Activated naive CD8-positive, alpha-beta T cell treated with anti-CD3 and anti-CD28 coated beads, Interleukin-2, amount 10 ng/mL, durations not matched to agents 7 days and 5 days (primary cell): ENCODE results near the gene TREML2. TPM values are rescaled to one million over a fixed set of nuclear protein-coding genes. Genes with fewer than 3 reads are reported as not detected.
A peak's percentile ranks its signal among the peaks of the same experiment; 100 is the strongest.

Experiments used
- ATAC-seq: fragments of 150-1000 bp; cut with Tn5 transposase; one replicate; pipeline ENCODE4 v1.10.0; 2021; ENCODE audit warnings: low read depth, moderate library complexity
- POLR2A ChIA-PET: fragments of 350-600 bp; sonication (Branson Sonifier 250); formaldehyde crosslinking; loops from one replicate; lab custom pipeline; 2021; ENCODE audit warnings: antibody characterized with exemption; lab: Charles Lee
- DNase-seq: peaks from one replicate; pipeline ENCODE4 v3.0.0; 2021
- H3K27ac Mint-ChIP-seq: one replicate; pipeline ENCODE4 v1.8.0; 2022; ENCODE audit warnings: mild to moderate bottlenecking, mixed read lengths
- H3K27me3 Mint-ChIP-seq: one replicate; pipeline ENCODE4 v1.8.0; 2022; ENCODE audit warnings: mild to moderate bottlenecking, moderate library complexity, mixed read lengths
- H3K36me3 Mint-ChIP-seq: one replicate; pipeline ENCODE4 v1.8.0; 2021; ENCODE audit warnings: mild to moderate bottlenecking, mixed read lengths
- H3K4me1 Mint-ChIP-seq: one replicate; pipeline ENCODE4 v1.8.0; 2021; ENCODE audit warnings: mixed read lengths
- H3K4me3 Mint-ChIP-seq: one replicate; pipeline ENCODE4 v1.8.0; 2022; ENCODE audit warnings: mild to moderate bottlenecking, moderate library complexity, mixed read lengths
- H3K9me3 Mint-ChIP-seq: one replicate; pipeline ENCODE4 v1.8.0; 2021; ENCODE audit warnings: mixed read lengths
- total RNA-seq, 2 experiments: library from RNA; stranded (reverse); gene quantifications; one replicate each; pipeline ENCODE4 v1.2.3, GENCODE V29; 2021

TREML2 gene
- total RNA-seq, 2 experiments from 2014 or later: 13.5 to 14.9 TPM

- Mint-ChIP-seq H3K27me3 (peaks cover 13% of the 10 kb centered on the region), H3K4me1 (no peaks in the 10 kb centered on the region), H3K4me3 (no peak within 1 kb of the TSS), H3K27ac (no peak within 1 kb of the TSS), H3K36me3 (no peaks in the 10 kb centered on the region), H3K9me3 (no peaks in the 10 kb centered on the region)
- POLR2A ChIA-PET: no interaction called here
- DNase-seq: no peak
- ATAC-seq: no peak
Observed at GRCh38 chr6:41162687-41163418, 38.1 kb downstream of the TREML2 start, which contains the start of gene TREM2. Gene TREM2 (minus strand): TSS chr6:41163116. CDS start chr6:41163082, 34 bp downstream.

GRCh38 chr6:41161851-41162552 is 38.9 kb downstream of the TREML2 start:
- Mint-ChIP-seq H3K27ac (no peak overlapping the region), H3K4me1 (no peaks in the 10 kb centered on the region)
- POLR2A ChIA-PET: no interaction called here

GRCh38 chr6:41161380-41161779 is 39.6 kb downstream of the TREML2 start:
- POLR2A ChIA-PET: no interaction called here
- Mint-ChIP-seq H3K4me3 (no peak overlapping the region), H3K36me3 (no peaks in the 10 kb centered on the region), H3K9me3 (no peaks in the 10 kb centered on the region), H3K27ac (no peak overlapping the region), H3K27me3 (peaks cover 12% of the 10 kb centered on the region), H3K4me1 (no peaks in the 10 kb centered on the region)
- ATAC-seq (no peak), DNase-seq (no peak)

More at GRCh38 chr6:41161851-41162552, 38.9 kb downstream of the TREML2 start:
- DNase-seq: no peak
- Mint-ChIP-seq H3K9me3 (no peaks in the 10 kb centered on the region), H3K36me3 (no peaks in the 10 kb centered on the region), H3K4me3 (no peak overlapping the region), H3K27me3 (peaks cover 10% of the 10 kb centered on the region)
- no peak for ATAC-seq

GRCh38 chr6:41160933-41161332 is 40.0 kb downstream of the TREML2 start:
- no peak for DNase-seq
- Mint-ChIP-seq H3K4me3 (no peak overlapping the region), H3K27ac (no peak overlapping the region), H3K9me3 (no peaks in the 10 kb centered on the region), H3K36me3 (no peaks in the 10 kb centered on the region), H3K4me1 (no peaks in the 10 kb centered on the region), H3K27me3 (peaks cover 9% of the 10 kb centered on the region)
- POLR2A ChIA-PET: no interaction called here
- ATAC-seq: no peak

GRCh38 chr6:41159415-41160082 is 41.4 kb downstream of the TREML2 start:
- ATAC-seq (no peak), DNase-seq (no peak)
- Mint-ChIP-seq H3K4me1 (peaks cover 2% of the 10 kb centered on the region), H3K27me3 (peaks cover 13% of the 10 kb centered on the region), H3K36me3 (no peaks in the 10 kb centered on the region), H3K4me3 (no peak overlapping the region), H3K27ac (no peak overlapping the region), H3K9me3 (no peaks in the 10 kb centered on the region)
- POLR2A ChIA-PET: no interaction called here

GRCh38 chr6:41157323-41157722 is 43.6 kb downstream of the TREML2 start:
- Mint-ChIP-seq H3K27ac (no peak overlapping the region), H3K4me1 (peaks cover 9% of the 10 kb centered on the region), H3K36me3 (no peaks in the 10 kb centered on the region), H3K9me3 (no peaks in the 10 kb centered on the region), H3K27me3 (peaks cover 20% of the 10 kb centered on the region), H3K4me3 (no peak overlapping the region)
- POLR2A ChIA-PET: no interaction called here
- no peak for ATAC-seq
- no peak for DNase-seq

- no peaks in the 10 kb centered on the region for H3K36me3 Mint-ChIP-seq
- H3K4me3 Mint-ChIP-seq: no peak overlapping the region
- POLR2A ChIA-PET: no interaction called here
- no peak overlapping the region for H3K27ac Mint-ChIP-seq
- H3K27me3 Mint-ChIP-seq: peaks cover 20% of the 10 kb centered on the region
- ATAC-seq (no peak), DNase-seq (no peak)
- H3K9me3 Mint-ChIP-seq: no peaks in the 10 kb centered on the region
- H3K4me1 Mint-ChIP-seq: peaks cover 9% of the 10 kb centered on the region
Observed at GRCh38 chr6:41156771-41157170, 44.2 kb downstream of the TREML2 start.

GRCh38 chr6:41156001-41156400 is 44.9 kb downstream of the TREML2 start:
- POLR2A ChIA-PET: no interaction called here
- Mint-ChIP-seq H3K4me1 (peaks cover 10% of the 10 kb centered on the region), H3K4me3 (no peak overlapping the region), H3K9me3 (no peaks in the 10 kb centered on the region), H3K36me3 (no peaks in the 10 kb centered on the region), H3K27me3 (peaks cover 20% of the 10 kb centered on the region), H3K27ac (no peak overlapping the region)
- DNase-seq (no peak), ATAC-seq (no peak)

GRCh38 chr6:41155132-41155805 is 45.7 kb downstream of the TREML2 start:
- Mint-ChIP-seq H3K36me3 (no peaks in the 10 kb centered on the region), H3K4me3 (no peak overlapping the region), H3K27me3 (peaks cover 20% of the 10 kb centered on the region), H3K4me1 (peaks cover 10% of the 10 kb centered on the region), H3K9me3 (no peaks in the 10 kb centered on the region), H3K27ac (no peak overlapping the region)
- ATAC-seq: no peak
- no peak for DNase-seq
- POLR2A ChIA-PET: no interaction called here

GRCh38 chr6:41153992-41154625 is 46.8 kb downstream of the TREML2 start, which contains the start of gene TREML1:
Gene TREML1 (minus strand): TSS chr6:41154347. CDS start chr6:41154288, 59 bp downstream.
- POLR2A ChIA-PET: interaction anchor here (1.1 kb wide), 1 partner anchor 82 kb away, joined by 4 read pairs; the partner anchor contains the start of genes NFYA and OARD1
- H3K27ac Mint-ChIP-seq: no peak within 1 kb of the TSS
- no peaks in the 10 kb centered on the region for H3K9me3 Mint-ChIP-seq
- ATAC-seq (no peak), DNase-seq (no peak)
- H3K27me3 Mint-ChIP-seq: peaks cover 20% of the 10 kb centered on the region
- no peaks in the 10 kb centered on the region for H3K36me3 Mint-ChIP-seq
- H3K4me3 Mint-ChIP-seq: no peak within 1 kb of the TSS
- H3K4me1 Mint-ChIP-seq: peaks cover 10% of the 10 kb centered on the region

GRCh38 chr6:41153451-41153850 is 47.5 kb downstream of the TREML2 start:
- POLR2A ChIA-PET: no interaction called here
- DNase-seq: no peak
- Mint-ChIP-seq H3K36me3 (peaks cover 2% of the 10 kb centered on the region), H3K4me3 (no peak overlapping the region), H3K4me1 (peaks cover 15% of the 10 kb centered on the region), H3K27me3 (peaks cover 20% of the 10 kb centered on the region), H3K9me3 (no peaks in the 10 kb centered on the region), H3K27ac (no peak overlapping the region)
- no peak for ATAC-seq

- POLR2A ChIA-PET: no interaction called here
- Mint-ChIP-seq H3K27me3 (peaks cover 14% of the 10 kb centered on the region), H3K36me3 (peaks cover 8% of the 10 kb centered on the region), H3K9me3 (peaks cover 3% of the 10 kb centered on the region), H3K4me3 (no peak overlapping the region), H3K4me1 (peaks cover 27% of the 10 kb centered on the region), H3K27ac (no peak overlapping the region)
- no peak for ATAC-seq
- DNase-seq: no peak
Observed at GRCh38 chr6:41150671-41151070, 50.3 kb downstream of the TREML2 start.

GRCh38 chr6:41147917-41148316 is 53.0 kb downstream of the TREML2 start:
- ATAC-seq (no peak), DNase-seq (no peak)
- H3K4me3 Mint-ChIP-seq: peak overlapping the region; percentile 65
- H3K9me3 Mint-ChIP-seq: peaks cover 3% of the 10 kb centered on the region
- peaks cover 5% of the 10 kb centered on the region for H3K27me3 Mint-ChIP-seq
- peaks cover 18% of the 10 kb centered on the region for H3K4me1 Mint-ChIP-seq
- H3K36me3 Mint-ChIP-seq: peaks cover 11% of the 10 kb centered on the region
- H3K27ac Mint-ChIP-seq: peak overlapping the region; percentile 31
- POLR2A ChIA-PET: no interaction called here
